Astrocyte (in vitro differentiated cells and primary cell): ENCODE data around the gene LRRC4C. TPM values are rescaled to one million over a fixed set of nuclear protein-coding genes. Genes with fewer than 3 reads are reported as not detected.
A peak's percentile ranks its signal among the peaks of the same experiment; 100 is the strongest.

ENCODE experiments used
- DNase-seq: peaks from one replicate; pipeline ENCODE4 v3.0.0-alpha.2; 2010; ENCODE audit warnings: low read depth
- FAIRE-seq: peaks from 2 replicates; lab custom pipeline; 2011; peaks lifted over from hg19 to GRCh38; lab: Jason Lieb, UNC
- H2AFZ ChIP-seq: 2 replicates; pipeline ENCODE4 v1.6.0; 2012; ENCODE audit warnings: low read depth, low read length, inconsistent platforms
- H3K27ac ChIP-seq: 2 replicates; pipeline ENCODE4 v1.5.1; 2011; ENCODE audit warnings: low read depth, low read length, inconsistent platforms
- H3K27me3 ChIP-seq: 2 replicates; pipeline ENCODE4 v1.6.0; 2011; ENCODE audit warnings: low read length, inconsistent platforms; ENCODE audit not compliant: insufficient read depth
- H3K36me3 ChIP-seq: 2 replicates; pipeline ENCODE4 v1.5.1; 2011; ENCODE audit warnings: low read length, inconsistent platforms; ENCODE audit not compliant: insufficient read depth
- H3K4me1 ChIP-seq: 2 replicates; pipeline ENCODE4 v1.5.1; 2011; ENCODE audit warnings: low read length, inconsistent platforms; ENCODE audit not compliant: insufficient read depth
- H3K4me2 ChIP-seq: 2 replicates; pipeline ENCODE4 v1.6.0; 2012; ENCODE audit warnings: low read length, inconsistent platforms
- H3K4me3 ChIP-seq: 2 replicates; pipeline ENCODE4 v1.5.1; 2011; ENCODE audit warnings: low read depth, mild to moderate bottlenecking, low read length, inconsistent platforms; ENCODE audit not compliant: insufficient read depth
- H3K79me2 ChIP-seq: 2 replicates; pipeline ENCODE4 v1.6.0; 2012; ENCODE audit warnings: mild to moderate bottlenecking, low read length, inconsistent platforms; ENCODE audit not compliant: insufficient read depth
- H3K9ac ChIP-seq: 2 replicates; pipeline ENCODE4 v1.6.0; 2012; ENCODE audit warnings: mild to moderate bottlenecking, low read length, inconsistent platforms
- H3K9me3 ChIP-seq: 2 replicates; pipeline ENCODE4 v1.5.1; 2012; ENCODE audit warnings: low read depth, mild to moderate bottlenecking, low read length, inconsistent platforms; ENCODE audit not compliant: insufficient read depth
- H4K20me1 ChIP-seq: 2 replicates; pipeline ENCODE4 v1.6.0; 2012; ENCODE audit warnings: low read length, inconsistent platforms; ENCODE audit not compliant: insufficient read depth
- H3K27ac Mint-ChIP-seq: one replicate; pipeline ENCODE4 v1.8.0; 2021; ENCODE audit warnings: mild to moderate bottlenecking, mixed read lengths; ENCODE audit not compliant: unreplicated experiment
- H3K27me3 Mint-ChIP-seq: one replicate; pipeline ENCODE4 v1.8.0; 2021; ENCODE audit warnings: low read depth, mixed read lengths; ENCODE audit not compliant: unreplicated experiment
- H3K36me3 Mint-ChIP-seq: one replicate; pipeline ENCODE4 v1.8.0; 2021; ENCODE audit warnings: low read depth, mixed read lengths; ENCODE audit not compliant: unreplicated experiment
- H3K4me1 Mint-ChIP-seq: one replicate; pipeline ENCODE4 v1.8.0; 2021; ENCODE audit warnings: low read depth, mixed read lengths; ENCODE audit not compliant: unreplicated experiment
- H3K4me3 Mint-ChIP-seq: one replicate; pipeline ENCODE4 v1.8.0; 2021; ENCODE audit warnings: mild to moderate bottlenecking, moderate library complexity, mixed read lengths; ENCODE audit not compliant: unreplicated experiment
- H3K9me3 Mint-ChIP-seq: one replicate; pipeline ENCODE4 v1.8.0; 2021; ENCODE audit warnings: mild to moderate bottlenecking, mixed read lengths; ENCODE audit not compliant: unreplicated experiment
- CTCF ChIP-seq: IDR thresholded peaks from 2 replicates; pipeline ENCODE4 v1.5.1; 2011; ENCODE audit warnings: low read depth, mild to moderate bottlenecking, inconsistent platforms, low read length, moderate library complexity; ENCODE audit not compliant: insufficient read depth
- EZH2 ChIP-seq: IDR thresholded peaks from 2 replicates; pipeline ENCODE4 v1.6.1; 2012; ENCODE audit warnings: mild to moderate bottlenecking, low read length, inconsistent platforms; ENCODE audit not compliant: insufficient read depth
- total RNA-seq: library from RNA; stranded (reverse); gene quantifications from 2 replicates; pipeline ENCODE4 v1.2.1, GENCODE V29; 2021

Gene LRRC4C
- total RNA-seq, 1 donor from 2014 or later, result 9.0 TPM

GRCh38 chr11:41323446-41323845 is 136.0 kb downstream of the LRRC4C start:
- Mint-ChIP-seq H3K36me3 (no peaks in the 10 kb centered on the region), H3K27ac (no peak overlapping the region), H3K4me3 (no peak overlapping the region), H3K4me1 (peaks cover 14% of the 10 kb centered on the region), H3K27me3 (no peaks in the 10 kb centered on the region), H3K9me3 (no peaks in the 10 kb centered on the region)
- Histone ChIP-seq H3K4me2 (no peak overlapping the region), H3K27ac (no peak overlapping the region), H3K27me3 (no peaks in the 10 kb centered on the region), H3K9me3 (no peaks in the 10 kb centered on the region), H3K4me1 (peaks cover 4% of the 10 kb centered on the region), H4K20me1 (no peaks in the 10 kb centered on the region), H3K36me3 (no peaks in the 10 kb centered on the region), H3K4me3 (no peak overlapping the region), H2AFZ (no peak overlapping the region), H3K9ac (no peak overlapping the region), H3K79me2 (no peaks in the 10 kb centered on the region)
- FAIRE-seq (no peak), DNase-seq (no peak)
- TF ChIP-seq CTCF (no peak), EZH2 (no peak)

GRCh38 chr11:41320653-41321052 is 138.8 kb downstream of the LRRC4C start:
- Histone ChIP-seq H3K79me2 (no peaks in the 10 kb centered on the region), H3K27me3 (no peaks in the 10 kb centered on the region), H3K4me1 (peaks cover 10% of the 10 kb centered on the region), H3K27ac (no peak overlapping the region), H4K20me1 (no peaks in the 10 kb centered on the region), H3K9me3 (no peaks in the 10 kb centered on the region), H2AFZ (no peak overlapping the region), H3K9ac (no peak overlapping the region), H3K36me3 (no peaks in the 10 kb centered on the region), H3K4me3 (no peak overlapping the region), H3K4me2 (peak overlapping the region; percentile 25)
- no peak for DNase-seq
- H3K36me3 Mint-ChIP-seq, result no peaks in the 10 kb centered on the region
- peak overlapping the region; percentile 82 for H3K27ac Mint-ChIP-seq
- H3K27me3 Mint-ChIP-seq, result no peaks in the 10 kb centered on the region
- H3K4me1 Mint-ChIP-seq, result peaks cover 32% of the 10 kb centered on the region
- H3K4me3 Mint-ChIP-seq, result no peak overlapping the region
- FAIRE-seq, result no peak
- TF ChIP-seq EZH2 (no peak), CTCF (no peak)
- H3K9me3 Mint-ChIP-seq, result no peaks in the 10 kb centered on the region

GRCh38 chr11:41320238-41320637 is 139.2 kb downstream of the LRRC4C start:
- peaks cover 32% of the 10 kb centered on the region for H3K4me1 Mint-ChIP-seq
- no peak overlapping the region for H2AFZ ChIP-seq
- no peaks in the 10 kb centered on the region for H3K9me3 Mint-ChIP-seq
- no peak for TF ChIP-seq CTCF
- TF ChIP-seq EZH2, result no peak
- H3K9me3 ChIP-seq, result no peaks in the 10 kb centered on the region
- peaks cover 10% of the 10 kb centered on the region for H3K4me1 ChIP-seq
- H3K27ac Mint-ChIP-seq, result peak overlapping the region; percentile 82
- no peaks in the 10 kb centered on the region for H3K79me2 ChIP-seq
- H3K27ac ChIP-seq, result no peak overlapping the region
- DNase-seq (peak; percentile 47), FAIRE-seq (no peak)
- H3K36me3 Mint-ChIP-seq, result no peaks in the 10 kb centered on the region
- no peaks in the 10 kb centered on the region for H3K27me3 ChIP-seq
- H3K36me3 ChIP-seq, result no peaks in the 10 kb centered on the region
- peak overlapping the region; percentile 25 for H3K4me2 ChIP-seq
- no peak overlapping the region for H3K9ac ChIP-seq
- no peaks in the 10 kb centered on the region for H3K27me3 Mint-ChIP-seq
- no peaks in the 10 kb centered on the region for H4K20me1 ChIP-seq
- no peak overlapping the region for H3K4me3 ChIP-seq
- no peak overlapping the region for H3K4me3 Mint-ChIP-seq
